Measurements from ENCODE around the gene INMT.
A peak's percentile ranks its signal among the peaks of the same experiment; 100 is the strongest.

The INMT gene

GRCh38 chr7:30722187-30722586 is 29.7 kb upstream of the INMT start:
- CTCF ChIA-PET = no interaction called here
- TF ChIP-seq ZNF37A (tag by site-specific recombination; IDR thresholded peaks at IDR 0.05) (peak; percentile 70), SETDB1 (IDR thresholded peaks at IDR 0.05; ENCODE audit: insufficient read length, low read length) (no peak)
- Histone ChIP-seq H3K9me3 (ENCODE audit: control insufficient read depth, insufficient read depth, low read depth, low read length) (no peaks in the 10 kb centered on the region), H3K4me3 (ENCODE audit: low read depth, low read length) (no peak overlapping the region), H3K4me1 (ENCODE audit: control insufficient read depth, insufficient read depth, low read length) (no peaks in the 10 kb centered on the region), H3K27ac (ENCODE audit: extremely low read depth, low read depth, low read length) (no peak overlapping the region), H3K36me3 (ENCODE audit: control insufficient read depth in 2 of 2, insufficient read depth in 1 of 2, low read length in 2 of 2) (no peaks in the 10 kb centered on the region)
- POLR2A ChIA-PET = no interaction called here

DNA sequence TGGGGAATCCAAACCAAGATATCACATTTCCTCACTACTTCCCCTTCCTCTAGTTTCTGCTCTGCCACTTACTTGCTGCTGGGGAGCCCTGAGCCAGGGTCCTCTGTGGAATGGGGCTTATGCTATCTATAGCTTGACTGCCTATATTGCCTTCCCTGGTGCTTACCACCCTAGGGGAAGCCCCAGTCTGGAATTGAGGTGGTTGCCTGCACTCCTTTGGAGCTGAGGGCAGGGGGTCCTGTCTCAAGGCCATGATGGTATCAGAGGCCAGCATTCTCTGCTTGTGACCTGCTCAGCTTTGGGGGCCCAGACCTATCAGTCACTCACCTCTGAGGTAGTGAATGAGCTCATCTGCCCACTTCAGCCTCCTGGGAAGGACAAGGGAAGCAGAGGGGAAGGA is 29.3 kb upstream of the INMT start:
- no peaks in the 10 kb centered on the region for H3K9me3 ChIP-seq (ENCODE audit: control insufficient read depth, insufficient read depth, low read depth, low read length)
- H3K4me3 ChIP-seq (ENCODE audit: low read depth, low read length) = no peak overlapping the region
- POLR2A ChIA-PET = no interaction called here
- no peaks in the 10 kb centered on the region for H3K4me1 ChIP-seq (ENCODE audit: control insufficient read depth, insufficient read depth, low read length)
- CTCF ChIA-PET = interaction anchor here (0.5 kb wide), 1 partner anchor 261 kb away, joined by 3 read pairs; no protein-coding TSS in a partner anchor
- TF ChIP-seq BCL11A (tag by site-specific recombination; IDR thresholded peaks at IDR 0.05; ENCODE audit: low read depth) = no peak
- TF ChIP-seq, protein P1, sequence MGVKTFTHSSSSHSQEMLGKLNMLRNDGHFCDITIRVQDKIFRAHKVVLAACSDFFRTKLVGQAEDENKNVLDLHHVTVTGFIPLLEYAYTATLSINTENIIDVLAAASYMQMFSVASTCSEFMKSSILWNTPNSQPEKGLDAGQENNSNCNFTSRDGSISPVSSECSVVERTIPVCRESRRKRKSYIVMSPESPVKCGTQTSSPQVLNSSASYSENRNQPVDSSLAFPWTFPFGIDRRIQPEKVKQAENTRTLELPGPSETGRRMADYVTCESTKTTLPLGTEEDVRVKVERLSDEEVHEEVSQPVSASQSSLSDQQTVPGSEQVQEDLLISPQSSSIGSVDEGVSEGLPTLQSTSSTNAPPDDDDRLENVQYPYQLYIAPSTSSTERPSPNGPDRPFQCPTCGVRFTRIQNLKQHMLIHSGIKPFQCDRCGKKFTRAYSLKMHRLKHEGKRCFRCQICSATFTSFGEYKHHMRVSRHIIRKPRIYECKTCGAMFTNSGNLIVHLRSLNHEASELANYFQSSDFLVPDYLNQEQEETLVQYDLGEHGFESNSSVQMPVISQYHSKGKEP (tag by site-specific recombination; IDR thresholded peaks at IDR 0.05) = no peak
- TF ChIP-seq ZNF626 (tag by site-specific recombination; IDR thresholded peaks at IDR 0.05) = no peak
- no peak for TF ChIP-seq BCL11B (tag by site-specific recombination; IDR thresholded peaks at IDR 0.05; ENCODE audit: low read depth)
- TF ChIP-seq ZNF791 (tag by site-specific recombination; IDR thresholded peaks at IDR 0.05) = no peak
- no peak for TF ChIP-seq ZNF580 (tag by site-specific recombination; IDR thresholded peaks at IDR 0.05)
- no peak for TF ChIP-seq KLF9 (tag by site-specific recombination; IDR thresholded peaks at IDR 0.05; ENCODE audit: low read depth)
- TF ChIP-seq SP2 (tag by site-specific recombination; IDR thresholded peaks at IDR 0.05) = no peak
- no peak overlapping the region for H3K27ac ChIP-seq (ENCODE audit: extremely low read depth, low read depth, low read length)
- H3K36me3 ChIP-seq (ENCODE audit: control insufficient read depth in 2 of 2, insufficient read depth in 1 of 2, low read length in 2 of 2) = no peaks in the 10 kb centered on the region

GRCh38 chr7:30723776-30724175 is 28.2 kb upstream of the INMT start:
- ChIA-PET POLR2A (no interaction called here), CTCF (no interaction called here)
- Histone ChIP-seq H3K4me1 (ENCODE audit: control insufficient read depth, insufficient read depth, low read length) (no peaks in the 10 kb centered on the region), H3K9me3 (ENCODE audit: control insufficient read depth, insufficient read depth, low read depth, low read length) (no peaks in the 10 kb centered on the region), H3K27ac (ENCODE audit: extremely low read depth, low read depth, low read length) (no peak overlapping the region), H3K4me3 (ENCODE audit: low read depth, low read length) (no peak overlapping the region), H3K36me3 (ENCODE audit: control insufficient read depth in 2 of 2, insufficient read depth in 1 of 2, low read length in 2 of 2) (no peaks in the 10 kb centered on the region)
- TF ChIP-seq ZNF561 (tag by site-specific recombination; IDR thresholded peaks at IDR 0.05; ENCODE audit: borderline replicate concordance) (no peak), ZNF26 (tag by site-specific recombination; IDR thresholded peaks at IDR 0.05) (no peak), GFI1B (tag by site-specific recombination; IDR thresholded peaks at IDR 0.05) (no peak), ZNF114 (tag by site-specific recombination; IDR thresholded peaks at IDR 0.05) (no peak), ZBTB11 (tag by site-specific recombination; conservative IDR thresholded peaks at IDR 0.05; ENCODE audit: low read depth) (no peak), ZNF211 (tag by site-specific recombination; IDR thresholded peaks at IDR 0.05; ENCODE audit: low read depth) (no peak), ZNF350 (tag by site-specific recombination; IDR thresholded peaks at IDR 0.05) (no peak), ZSCAN18 (tag by site-specific recombination; IDR thresholded peaks at IDR 0.05) (no peak), ZNF529 (tag by site-specific recombination; IDR thresholded peaks at IDR 0.05; ENCODE audit: insufficient replicate concordance) (no peak), GLIS1 (tag by site-specific recombination; IDR thresholded peaks at IDR 0.05) (no peak), ZNF776 (tag by site-specific recombination; IDR thresholded peaks at IDR 0.05; ENCODE audit: borderline replicate concordance) (no peak), ZNF335 (tag by site-specific recombination; conservative IDR thresholded peaks at IDR 0.05) (no peak), ZNF677 (tag by site-specific recombination; IDR thresholded peaks at IDR 0.05) (no peak)
- TF ChIP-seq, protein P2, sequence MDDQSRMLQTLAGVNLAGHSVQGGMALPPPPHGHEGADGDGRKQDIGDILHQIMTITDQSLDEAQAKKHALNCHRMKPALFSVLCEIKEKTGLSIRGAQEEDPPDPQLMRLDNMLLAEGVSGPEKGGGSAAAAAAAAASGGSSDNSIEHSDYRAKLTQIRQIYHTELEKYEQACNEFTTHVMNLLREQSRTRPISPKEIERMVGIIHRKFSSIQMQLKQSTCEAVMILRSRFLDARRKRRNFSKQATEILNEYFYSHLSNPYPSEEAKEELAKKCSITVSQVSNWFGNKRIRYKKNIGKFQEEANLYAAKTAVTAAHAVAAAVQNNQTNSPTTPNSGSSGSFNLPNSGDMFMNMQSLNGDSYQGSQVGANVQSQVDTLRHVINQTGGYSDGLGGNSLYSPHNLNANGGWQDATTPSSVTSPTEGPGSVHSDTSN (CRISPR knock-in tag; IDR thresholded peaks at IDR 0.05) = no peak

All from HEK293 (cell line).